Stimulated activated CD8-positive, alpha-beta memory T cell treated with anti-CD3 and anti-CD28 coated beads, Interleukin-12 subunit alpha, Interleukin-12 subunit beta, amount 100 ng/mL, for 24 hours (primary cell): Measurements from ENCODE around the gene EHBP1.
A peak's percentile ranks its signal among the peaks of the same experiment; 100 is the strongest.

Source experiments
- DNase-seq: peaks from one replicate; pipeline ENCODE4 v3.0.0-alpha.2; 2020; ENCODE audit errors: extremely low read depth

Gene EHBP1

GRCh38 chr2:62705007-62705829 is at the start of gene EHBP1:
TSS of gene EHBP1 (plus strand) at chr2:62705713. CDS start at chr2:62707192, 1,479 bp downstream.
- peak; percentile 91 for DNase-seq

DNA sequence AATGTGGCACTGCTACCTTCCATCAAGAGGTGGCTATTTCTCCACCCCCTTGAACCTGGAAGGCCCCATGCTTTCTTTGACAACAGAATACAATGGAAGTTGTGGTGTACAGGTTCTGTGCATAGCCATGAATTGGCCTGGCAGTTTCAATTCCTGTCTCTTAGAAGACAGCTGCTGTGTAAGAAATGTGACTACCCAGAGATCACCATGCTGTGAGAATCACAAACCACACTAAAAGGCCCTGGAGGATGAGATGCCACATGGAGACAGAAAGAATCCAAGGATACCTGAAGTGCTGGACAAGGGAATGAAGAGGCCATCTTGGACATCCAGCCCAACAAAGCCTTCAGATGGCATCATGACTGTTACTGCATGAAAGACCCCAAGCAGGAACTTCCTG is 47.7 kb upstream of the EHBP1 start:
- DNase-seq = no peak

GRCh38 chr2:62658891-62659290 is 46.6 kb upstream of the EHBP1 start:
- DNase-seq = no peak

DNA sequence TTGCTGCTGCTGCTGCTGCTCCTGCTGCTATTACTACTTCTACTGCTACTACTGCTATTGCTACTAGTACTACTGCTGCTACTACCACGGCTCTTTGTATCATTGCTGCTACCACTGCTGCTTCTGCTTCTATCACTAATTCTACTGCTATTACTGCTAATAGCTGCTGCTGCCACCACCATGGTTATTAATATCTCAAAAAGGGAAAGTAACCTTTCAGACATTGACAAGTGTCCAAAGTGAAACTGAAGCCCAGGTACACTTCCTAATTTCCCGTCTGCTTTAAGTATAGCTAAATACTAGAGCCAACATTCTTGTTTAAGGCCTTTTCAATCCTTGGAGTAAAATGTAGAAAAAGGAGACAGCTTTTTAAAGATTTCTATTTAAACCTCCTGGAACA is 45.4 kb upstream of the EHBP1 start:
- no peak for DNase-seq

- no peak for DNase-seq
Observed at GRCh38 chr2:62660582-62661262, 44.8 kb upstream of the EHBP1 start.

DNA sequence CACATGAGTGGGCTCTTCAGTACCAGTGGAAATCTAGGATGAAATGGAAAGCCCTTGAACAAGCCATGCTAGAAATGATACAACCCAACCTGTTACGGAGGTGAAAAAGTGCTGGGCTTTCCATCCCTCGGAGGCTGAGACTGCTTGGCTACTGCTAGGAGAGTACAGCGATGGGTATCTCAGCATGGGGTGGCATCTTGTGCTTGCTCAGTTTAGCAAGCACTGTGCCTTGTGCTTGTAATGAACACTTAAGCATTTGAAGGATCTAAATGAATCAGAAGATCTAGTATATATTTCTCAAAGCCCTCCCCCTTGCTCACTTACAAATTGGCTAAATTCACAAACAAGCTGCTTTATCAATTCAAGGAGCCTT is 44.3 kb upstream of the EHBP1 start:
- DNase-seq = no peak

- no peak for DNase-seq
Observed at GRCh38 chr2:62662131-62662530, 43.4 kb upstream of the EHBP1 start.

- no peak for DNase-seq
Observed at GRCh38 chr2:62662554-62662953, 43.0 kb upstream of the EHBP1 start.

DNA sequence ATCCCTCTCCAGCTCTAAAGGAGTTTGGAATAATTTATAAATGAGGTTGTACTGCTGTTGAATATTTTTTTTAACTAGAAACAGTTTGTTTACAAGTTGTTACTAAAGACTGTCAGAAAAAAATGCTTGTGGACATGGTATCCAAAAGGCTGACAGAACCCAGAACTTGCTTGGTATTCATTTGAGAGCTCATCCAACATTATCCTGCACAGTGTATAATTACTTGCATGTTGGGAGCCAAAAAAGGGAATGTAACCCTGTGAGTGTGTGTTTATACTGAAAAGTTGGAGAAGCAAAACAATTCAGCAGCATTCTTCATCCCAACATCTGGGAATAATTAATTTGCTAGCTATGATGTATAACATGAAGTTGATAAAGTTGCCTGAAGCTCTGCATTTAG is 42.1 kb upstream of the EHBP1 start:
- DNase-seq = no peak

- DNase-seq = no peak
Observed at GRCh38 chr2:62663920-62664795, 41.4 kb upstream of the EHBP1 start.

DNA sequence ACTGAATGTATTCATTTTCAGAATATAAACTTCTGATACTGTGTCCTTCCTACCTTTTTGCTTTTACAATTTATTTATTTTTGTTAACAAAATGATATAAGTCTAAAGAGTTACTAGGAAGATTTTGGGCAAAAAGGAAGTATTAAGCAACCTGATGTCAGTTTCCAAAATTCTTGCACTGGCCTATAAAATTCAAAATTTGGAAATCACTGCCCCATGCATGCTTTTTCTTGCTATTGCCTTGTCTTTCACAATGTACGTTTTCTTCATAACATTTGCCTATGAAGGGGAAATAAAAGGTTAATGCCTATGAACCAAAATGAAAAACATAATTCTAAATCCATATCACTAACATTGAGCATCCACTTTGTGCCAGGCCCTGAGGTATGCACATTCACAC is 40.1 kb upstream of the EHBP1 start:
- no peak for DNase-seq

- DNase-seq = no peak
Observed at GRCh38 chr2:62669180-62669579, 36.3 kb upstream of the EHBP1 start.

DNA sequence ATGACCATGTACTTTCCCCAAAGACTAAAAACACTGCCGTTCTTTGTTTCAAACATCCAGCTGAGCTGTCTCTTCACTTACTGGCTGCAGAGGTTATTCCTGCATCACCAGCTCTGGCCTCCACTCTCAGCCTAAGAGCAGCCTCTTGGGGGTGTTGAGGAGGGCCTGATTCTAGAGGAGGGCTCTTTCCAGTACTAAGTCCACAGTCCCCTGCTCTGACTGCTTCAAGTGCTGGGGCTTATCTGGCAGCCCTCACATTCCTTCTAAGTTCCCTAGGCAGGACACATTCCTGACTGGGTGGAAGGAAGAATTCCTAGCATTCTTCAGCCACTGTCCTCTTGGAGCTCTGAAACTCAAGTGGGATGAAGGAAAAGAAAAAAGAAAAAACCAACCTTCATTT is 32.9 kb upstream of the EHBP1 start:
- no peak for DNase-seq

- no peak for DNase-seq
Observed at GRCh38 chr2:62675062-62675461, 30.5 kb upstream of the EHBP1 start.

DNA sequence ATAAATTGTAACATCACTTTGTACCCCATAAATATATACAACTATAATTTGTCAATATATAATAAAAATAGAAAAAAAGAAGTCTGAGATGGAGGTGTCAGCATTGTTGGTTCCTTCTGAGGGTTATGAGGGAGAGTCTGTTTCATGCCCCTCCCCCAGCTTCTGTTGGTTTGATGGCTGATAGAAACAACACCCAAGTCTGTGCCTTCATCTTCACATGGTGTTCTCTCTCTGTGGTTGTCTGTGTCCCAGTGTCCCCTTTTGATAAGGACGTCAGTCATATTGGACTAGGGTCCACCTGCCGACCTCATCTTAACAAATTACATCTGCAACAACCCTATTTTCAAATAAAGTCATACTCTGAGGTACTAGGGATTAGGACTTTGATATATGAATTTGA is 20.3 kb upstream of the EHBP1 start:
- no peak for DNase-seq

DNA sequence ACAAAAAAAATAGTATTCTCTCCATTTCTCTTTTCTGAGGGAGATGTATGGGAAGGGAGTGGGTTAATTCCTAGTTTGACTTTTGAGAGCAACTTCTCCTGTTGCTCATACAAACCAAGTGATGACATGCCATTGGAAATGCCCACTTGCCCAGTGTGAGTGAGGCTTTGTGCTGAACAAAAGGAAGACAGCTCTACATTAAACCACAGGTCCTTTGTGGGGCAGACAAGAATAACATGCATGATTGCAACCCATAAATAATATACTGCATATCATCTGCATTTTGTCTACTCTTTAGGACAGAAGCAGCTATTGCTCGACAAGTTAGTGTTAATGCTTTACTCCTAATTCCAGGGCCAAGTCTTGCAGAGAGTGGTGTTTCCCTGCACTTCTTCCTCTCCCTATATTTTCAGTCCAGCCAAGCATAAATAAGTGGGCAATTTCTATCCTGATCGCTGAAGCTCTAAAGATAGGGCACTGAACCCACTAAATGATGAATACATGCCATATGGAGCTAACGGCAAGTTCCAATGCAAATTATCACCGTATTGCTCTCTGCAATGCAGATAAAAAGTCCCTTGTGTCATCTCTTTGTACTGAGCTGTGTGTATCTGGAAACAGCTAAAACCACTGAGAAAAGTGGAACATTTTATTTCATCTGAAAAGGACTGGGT is 19.4 kb upstream of the EHBP1 start:
- no peak for DNase-seq

DNA sequence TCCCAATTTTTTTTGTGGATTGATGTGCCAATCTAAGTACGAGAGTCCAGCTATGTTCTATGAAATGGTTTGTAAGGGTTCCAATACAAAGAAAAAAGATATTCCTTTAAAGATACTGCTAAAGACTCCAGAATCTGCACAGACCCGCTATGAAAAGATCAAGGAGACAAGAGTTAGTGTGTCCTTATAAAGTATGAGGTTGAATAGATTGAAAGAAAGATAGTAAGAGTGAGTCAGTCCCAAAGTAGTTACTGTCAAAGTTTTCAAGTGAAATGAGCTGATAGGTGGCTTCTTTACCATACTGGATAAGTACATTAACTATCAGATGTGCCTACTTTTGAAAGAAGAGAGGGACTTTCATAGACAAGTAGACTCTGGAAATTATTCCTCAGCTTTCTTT is 17.9 kb upstream of the EHBP1 start:
- no peak for DNase-seq

GRCh38 chr2:62688771-62689170 is 16.7 kb upstream of the EHBP1 start:
- DNase-seq = no peak

- DNase-seq = no peak
Observed at GRCh38 chr2:62691186-62691585, 14.3 kb upstream of the EHBP1 start.

- DNase-seq = no peak
Observed at GRCh38 chr2:62692225-62692624, 13.3 kb upstream of the EHBP1 start.

- DNase-seq = no peak
Observed at GRCh38 chr2:62698653-62699052, 6.9 kb upstream of the EHBP1 start.

DNA sequence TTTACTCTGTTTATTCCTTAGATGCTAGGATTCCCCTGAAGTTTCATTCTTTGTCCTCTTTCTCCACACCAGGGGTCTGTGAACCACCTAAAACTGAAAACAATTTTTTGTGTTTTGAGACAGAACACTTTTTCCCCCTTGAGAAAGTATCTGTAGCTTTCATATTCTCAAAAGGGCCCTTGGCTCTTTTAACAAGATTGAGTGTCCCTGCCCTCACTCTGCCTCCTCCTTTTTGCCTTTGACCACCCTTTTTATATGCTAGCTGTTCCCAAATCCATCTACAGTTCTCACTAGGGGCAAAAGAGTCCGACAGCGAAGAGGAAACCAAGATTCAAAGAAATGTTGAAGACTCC is 883 bp upstream of the EHBP1 start:
- DNase-seq = no peak
